ENCODE measurements around the gene MAP4K2. TPM values are rescaled to one million over a fixed set of nuclear protein-coding genes. Genes with fewer than 3 reads are reported as not detected.

MAP4K2 gene
- total and polyA plus RNA-seq, 9 of the 15 experiments (the other 6 are each of a cell fraction or from before 2014, with no cell fraction given) = 0.13 to 14.5 (median 7.3) TPM

- TF ChIP-seq ZBTB40 (IDR thresholded peaks at IDR 0.05) (peak; percentile 53; the same call in 1 of the 2 replicates), ZBTB40 (CRISPR knock-in tag; IDR thresholded peaks at IDR 0.05) (no peak), RBFOX2 (IDR thresholded peaks at IDR 0.05; ENCODE audit: low read depth, low read length) (peak; percentile 53), TGIF2 (CRISPR knock-in tag; IDR thresholded peaks at IDR 0.05) (no peak), ZNF444 (CRISPR knock-in tag; IDR thresholded peaks at IDR 0.05) (no peak), PTTG1 (tag; IDR thresholded peaks at IDR 0.05; ENCODE audit: low read depth) (no peak), ZKSCAN1 (IDR thresholded peaks at IDR 0.05; ENCODE audit: low read depth, low read length) (peak; percentile 23; the same call in 1 of the 2 replicates), SP1 (CRISPR knock-in tag; IDR thresholded peaks at IDR 0.05) (0 out of 2 replicates have a peak, but pooled peaks have one; percentile 28), TAF1 (IDR thresholded peaks at IDR 0.05; ENCODE audit: control insufficient read depth, extremely low read depth, insufficient read depth, low read length, severe bottlenecking) (peak; percentile 18), MEIS2 (IDR thresholded peaks at IDR 0.05; ENCODE audit: partially characterized antibody) (peak; percentile 62), ZFP30 (CRISPR knock-in tag; IDR thresholded peaks at IDR 0.05; ENCODE audit: borderline replicate concordance) (no peak), NCOA6 (IDR thresholded peaks at IDR 0.05) (no peak), ZNF639 (CRISPR knock-in tag; conservative IDR thresholded peaks at IDR 0.05 in 1 of 2, IDR thresholded peaks at IDR 0.05 in 1 of 2) (0 out of 4 replicates have a peak, but pooled peaks of 1 of the 2 experiments have one; percentile 10)
These were observed 25.4 kb downstream of the MAP4K2 start (continued) for GRCh38 chr11:64777449-64778222.

All from K562 (cell line).